Suppressor macrophage treated with lipopolysaccharide for 1 hour (primary cell): ENCODE measurements around the gene PRKN.

Source experiments
- DNase-seq, 3 donors: peaks; one replicate each; pipeline ENCODE4 v3.0.0-alpha.2; 2020 to 2022

Gene PRKN

GRCh38 chr6:162289972-162290371 lies 437.6 kb downstream of the PRKN start:
- DNase-seq = no peak

DNA sequence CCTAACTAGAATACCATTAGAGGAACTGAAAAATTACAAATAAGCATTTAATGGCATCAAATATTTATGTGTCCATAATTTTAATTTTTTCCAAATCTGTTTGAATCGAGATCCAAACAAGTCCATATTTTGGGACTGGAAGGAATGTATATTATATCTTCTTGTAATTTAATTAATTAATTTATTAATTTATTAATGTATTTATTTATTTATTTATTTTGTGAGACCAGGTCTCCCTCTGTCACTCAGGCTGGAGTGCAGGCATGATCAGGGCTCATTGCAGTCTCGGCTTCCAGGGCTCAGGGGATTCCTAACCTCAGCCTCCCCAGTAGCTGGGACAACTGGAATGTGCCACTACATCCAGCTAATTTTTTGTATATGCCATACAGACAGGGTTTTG lies 453.6 kb downstream of the PRKN start:
- DNase-seq = no peak

- no peak for DNase-seq
Observed at GRCh38 chr6:162271922-162272321, 455.6 kb downstream of the PRKN start.

DNA sequence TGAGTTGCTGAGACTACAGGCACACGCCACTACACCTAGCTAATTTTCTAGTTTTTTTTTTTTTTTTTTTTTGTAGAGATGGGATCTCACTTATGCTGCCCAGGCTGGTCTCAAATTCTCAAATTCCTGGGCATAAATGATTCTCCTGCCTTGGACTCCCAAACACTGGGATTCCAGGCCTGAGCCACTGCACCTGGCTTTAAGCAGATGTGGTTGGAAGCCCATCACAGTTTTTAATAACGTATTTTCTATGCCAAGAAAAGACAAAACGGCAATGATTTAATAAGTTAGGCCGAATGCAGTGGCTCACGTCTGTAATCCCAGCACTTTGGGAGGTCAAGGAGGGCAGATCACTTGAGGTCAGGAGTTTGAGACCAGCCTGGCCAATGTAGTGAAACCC lies 456.6 kb downstream of the PRKN start:
- no peak for DNase-seq

DNA sequence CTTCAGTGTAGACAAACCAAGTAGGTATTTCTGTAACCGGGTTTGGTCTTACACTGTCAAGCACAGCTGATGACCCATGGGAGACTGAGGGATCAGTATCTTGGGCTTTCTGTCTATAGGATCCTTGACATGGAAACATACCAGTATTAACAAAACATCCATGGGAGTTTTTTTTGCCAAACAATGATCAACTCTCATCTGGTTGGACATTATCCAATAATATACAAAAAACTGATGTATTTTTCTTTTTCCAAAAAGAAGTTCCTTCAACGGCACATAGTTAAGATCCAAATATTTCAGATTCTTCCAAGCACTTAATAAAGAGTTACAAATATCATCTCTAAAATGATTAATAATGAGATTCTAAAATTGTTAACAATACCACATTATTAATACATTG lies 459.9 kb downstream of the PRKN start:
- DNase-seq = no peak

DNA sequence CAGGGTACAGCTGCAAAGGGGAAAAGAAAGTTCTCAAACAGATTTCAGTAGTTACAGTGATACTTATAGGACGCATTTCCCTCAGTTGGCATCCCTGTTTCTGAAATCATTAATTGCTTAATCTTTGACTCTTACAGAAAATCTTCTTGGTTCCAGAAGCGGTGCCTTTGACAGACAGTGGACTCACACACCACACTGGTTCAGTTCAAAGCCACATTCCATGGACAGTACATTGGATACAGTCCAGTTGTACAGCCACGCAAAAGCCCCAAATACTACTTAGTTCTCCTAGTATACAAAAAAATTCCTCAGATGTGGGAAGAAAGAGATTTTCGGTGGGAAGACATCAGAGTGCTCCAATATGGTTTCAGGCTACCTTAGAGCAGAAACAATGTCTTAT lies 460.4 kb downstream of the PRKN start:
- DNase-seq = no peak

DNA sequence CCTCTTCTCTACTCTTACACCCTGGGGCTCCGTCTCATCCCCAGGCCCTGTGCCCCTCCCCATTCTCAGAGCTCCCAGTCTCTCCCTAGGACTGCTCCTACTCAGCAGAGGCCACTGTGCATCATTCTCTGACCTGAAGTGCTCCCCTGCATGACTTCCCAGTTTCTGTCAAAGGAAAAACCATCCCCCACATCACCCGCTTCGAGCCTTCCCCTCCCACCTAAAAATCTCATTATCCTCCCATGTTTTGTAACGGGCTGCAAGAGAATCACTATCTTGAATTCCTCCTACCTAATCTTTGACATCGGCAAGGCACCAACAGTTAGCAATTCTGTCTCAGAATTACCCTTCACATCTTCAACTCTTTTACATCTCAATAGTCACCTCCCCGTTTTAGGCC lies 463.0 kb downstream of the PRKN start:
- DNase-seq = no peak

GRCh38 chr6:162262466-162263196 lies 464.9 kb downstream of the PRKN start:
- DNase-seq = no peak

DNA sequence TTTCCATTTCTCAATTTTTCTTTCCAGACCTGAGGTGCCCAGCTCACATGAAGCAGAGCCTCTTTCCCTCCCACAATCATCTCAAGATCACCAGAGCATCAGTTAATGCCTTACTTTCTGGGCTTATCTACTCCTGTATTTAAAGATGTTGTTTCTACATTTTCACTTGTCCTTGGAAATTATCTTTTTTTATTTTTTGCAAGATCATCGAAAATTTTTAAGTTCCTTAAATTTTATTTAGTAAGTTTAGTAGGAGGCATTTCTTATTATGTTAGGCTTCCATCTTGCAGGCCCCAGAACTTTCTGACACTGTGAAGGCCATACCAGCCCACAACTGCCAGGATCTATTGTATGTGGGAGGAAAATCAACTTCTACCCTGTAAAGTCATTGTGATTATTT lies 466.0 kb downstream of the PRKN start:
- no peak for DNase-seq

GRCh38 chr6:162260027-162260426 lies 467.5 kb downstream of the PRKN start:
- no peak for DNase-seq

- DNase-seq = no peak
Observed at GRCh38 chr6:162258647-162259046, 468.9 kb downstream of the PRKN start.

DNA sequence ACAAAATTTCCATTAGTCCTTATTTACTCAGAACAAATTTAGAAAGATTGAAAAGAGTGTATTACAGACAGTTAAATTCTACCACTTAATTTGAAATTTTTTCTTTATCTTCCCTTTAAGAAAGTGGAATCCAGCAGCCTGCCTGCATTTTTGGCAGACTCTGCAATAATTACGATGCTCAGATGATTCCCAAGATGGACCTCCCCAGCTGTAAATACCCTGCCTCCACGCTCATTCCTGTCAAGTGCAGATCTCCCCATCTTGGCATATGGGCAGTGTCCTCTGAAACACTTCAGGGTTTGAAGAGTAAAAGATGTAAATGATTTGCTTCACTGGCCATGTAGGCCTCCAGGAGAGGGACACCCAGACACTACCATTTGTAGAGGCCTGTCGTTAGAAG lies 471.2 kb downstream of the PRKN start:
- DNase-seq = no peak

- no peak for DNase-seq
Observed at GRCh38 chr6:162251257-162251656, 476.3 kb downstream of the PRKN start.

DNA sequence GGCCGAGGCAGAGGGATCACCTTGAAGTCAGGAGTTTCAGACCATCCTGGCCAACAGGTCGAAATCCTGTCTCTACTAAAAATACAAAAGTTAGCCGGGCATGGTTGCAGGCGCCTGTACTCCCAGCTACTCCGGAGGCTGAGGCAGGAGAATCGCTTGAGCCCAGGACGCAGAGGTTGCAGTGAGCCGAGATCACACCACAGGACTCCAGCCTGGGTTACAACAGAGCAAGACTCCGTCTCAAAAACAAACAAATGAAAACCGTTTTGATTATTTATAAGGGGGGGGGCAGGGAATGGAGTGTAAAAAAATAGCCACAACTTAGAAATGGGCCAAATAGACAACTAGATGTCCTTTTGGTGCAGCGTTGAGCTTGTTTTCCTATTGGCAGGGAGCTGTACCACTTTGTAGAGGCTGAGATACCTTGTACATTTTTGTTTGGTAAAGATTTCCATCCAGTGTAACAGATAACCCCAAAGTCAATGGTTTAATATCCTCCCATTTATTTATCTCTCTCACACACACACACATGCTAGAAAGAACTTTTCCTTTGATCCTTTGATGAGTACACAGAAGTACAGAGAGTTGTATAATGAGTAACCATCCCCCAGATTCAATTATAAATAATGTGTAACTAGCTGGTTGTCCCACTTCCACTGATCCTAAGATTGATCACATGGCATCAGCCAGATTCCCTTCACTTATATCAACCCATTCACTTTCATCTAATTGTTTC lies 477.5 kb downstream of the PRKN start:
- no peak for DNase-seq

- DNase-seq = no peak
Observed at GRCh38 chr6:162245830-162246420, 481.6 kb downstream of the PRKN start.

DNA sequence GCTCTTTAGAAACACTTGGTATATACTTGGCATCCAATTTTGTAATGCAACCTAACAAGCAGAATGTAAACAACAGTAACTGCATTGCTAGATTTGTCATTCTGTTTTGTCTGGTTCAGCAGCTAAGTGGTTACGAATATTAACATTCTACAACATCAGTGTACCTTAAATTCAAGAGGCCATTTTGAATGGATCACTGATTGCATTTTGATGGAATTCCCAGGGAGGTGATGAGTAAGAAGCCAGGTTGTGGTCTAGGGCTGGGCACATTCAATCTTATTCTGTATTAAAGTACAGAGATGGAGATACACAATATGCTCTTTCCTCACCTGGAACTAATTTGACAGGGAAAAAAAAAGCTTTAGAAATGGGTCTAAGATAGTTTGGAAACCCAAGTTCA lies 483.5 kb downstream of the PRKN start:
- DNase-seq = no peak

DNA sequence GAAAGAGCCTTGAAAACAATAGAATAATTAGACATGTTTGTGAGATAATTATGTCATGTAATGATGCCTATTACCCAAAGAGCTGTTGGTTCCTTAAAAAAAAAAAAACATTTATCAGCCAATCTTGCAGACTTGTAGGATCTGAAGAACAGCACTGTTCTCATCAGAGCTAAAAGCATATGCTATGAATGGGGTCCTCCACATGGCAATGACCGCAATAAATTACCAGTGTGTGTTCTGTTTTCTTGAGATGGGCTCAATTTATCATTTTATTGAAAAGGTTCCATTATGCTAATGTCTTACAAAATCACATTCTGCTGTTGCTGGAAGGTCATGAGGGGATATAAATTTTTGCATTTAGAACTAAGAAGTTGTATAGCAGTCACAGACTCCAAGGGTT lies 484.7 kb downstream of the PRKN start:
- no peak for DNase-seq

GRCh38 chr6:162239330-162239729 lies 488.2 kb downstream of the PRKN start:
- no peak for DNase-seq

DNA sequence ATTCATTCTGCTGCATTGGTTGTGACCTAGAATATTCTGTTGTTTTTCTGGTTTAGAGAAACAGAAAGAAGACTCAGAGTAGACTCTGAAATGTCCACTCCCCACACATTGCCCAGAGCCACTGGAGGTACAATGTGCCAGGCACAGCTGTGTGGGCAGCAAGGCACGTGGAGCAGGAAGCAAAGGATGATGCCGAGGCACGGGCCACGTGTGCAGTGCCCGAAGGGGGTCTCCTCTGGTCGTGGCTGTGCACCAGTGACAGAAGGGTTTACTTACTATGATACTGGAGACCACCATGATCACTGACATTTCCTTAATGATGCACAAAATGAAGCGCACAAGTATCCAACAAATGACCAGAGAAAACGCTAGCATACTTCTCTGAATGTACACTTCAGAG lies 488.9 kb downstream of the PRKN start:
- DNase-seq = no peak

- no peak for DNase-seq
Observed at GRCh38 chr6:162237331-162237730, 490.2 kb downstream of the PRKN start.

GRCh38 chr6:162234631-162235030 lies 492.9 kb downstream of the PRKN start:
- no peak for DNase-seq

DNA sequence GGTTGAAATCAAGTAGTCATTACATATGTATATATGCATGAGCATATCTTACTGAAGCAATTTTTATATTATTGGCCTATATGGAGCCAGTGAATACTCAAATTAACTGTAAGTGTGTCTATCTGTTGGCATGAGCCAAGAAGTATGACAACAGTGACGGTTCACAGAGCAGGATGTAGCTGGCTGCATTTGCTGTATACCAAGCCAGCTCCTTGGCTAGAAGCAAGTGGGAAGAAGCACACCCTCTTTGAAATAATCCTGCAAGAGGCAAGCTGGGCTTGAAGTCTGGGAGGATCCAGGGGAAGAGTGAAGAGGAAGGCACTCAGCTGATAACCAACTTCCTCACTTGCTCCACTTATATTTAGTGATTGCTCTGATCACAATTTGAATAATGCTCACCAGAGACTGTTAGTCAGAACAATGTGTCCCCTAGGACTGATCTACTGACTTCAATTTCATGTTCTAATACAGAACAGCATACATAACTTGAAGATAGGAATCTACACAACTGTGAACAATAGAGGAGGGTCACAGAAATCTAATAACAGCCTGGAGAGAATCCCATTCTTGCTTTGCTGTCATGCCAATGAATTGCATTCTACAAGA lies 497.3 kb downstream of the PRKN start:
- DNase-seq = no peak

DNA sequence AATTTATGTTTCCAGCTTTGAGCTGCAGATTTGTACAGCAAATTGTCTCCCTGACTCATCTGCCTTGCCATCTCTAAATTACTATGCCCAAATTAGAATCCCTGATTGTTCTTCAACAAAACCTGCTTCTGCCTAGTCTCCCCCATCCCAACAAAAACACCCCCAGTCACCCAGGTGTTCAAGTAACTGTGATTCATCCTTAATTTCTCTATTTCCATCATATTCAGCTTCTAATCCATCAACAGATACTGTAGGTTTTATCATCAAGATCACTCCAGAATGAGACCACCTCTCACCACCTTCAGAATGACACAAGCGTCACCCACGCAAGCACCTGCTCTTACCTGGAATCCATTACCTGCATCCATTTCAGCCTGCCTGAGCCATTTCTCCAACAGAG lies 498.5 kb downstream of the PRKN start:
- DNase-seq = no peak

- no peak for DNase-seq
Observed at GRCh38 chr6:162226803-162227202, 500.8 kb downstream of the PRKN start.
